SW 1271 (cell line): ENCODE data around the gene BCAR1.
"Not testable (repeated sequence)": the region's sequence is repeated elsewhere in the genome, so short reads cannot be mapped to it uniquely, and the experiment has no call there.

Experiments used
- DNase-seq, 2 experiments: peaks; one replicate each; lab custom pipeline; 2025; lab: John Stamatoyannopoulos, UW

Gene BCAR1, protein sequence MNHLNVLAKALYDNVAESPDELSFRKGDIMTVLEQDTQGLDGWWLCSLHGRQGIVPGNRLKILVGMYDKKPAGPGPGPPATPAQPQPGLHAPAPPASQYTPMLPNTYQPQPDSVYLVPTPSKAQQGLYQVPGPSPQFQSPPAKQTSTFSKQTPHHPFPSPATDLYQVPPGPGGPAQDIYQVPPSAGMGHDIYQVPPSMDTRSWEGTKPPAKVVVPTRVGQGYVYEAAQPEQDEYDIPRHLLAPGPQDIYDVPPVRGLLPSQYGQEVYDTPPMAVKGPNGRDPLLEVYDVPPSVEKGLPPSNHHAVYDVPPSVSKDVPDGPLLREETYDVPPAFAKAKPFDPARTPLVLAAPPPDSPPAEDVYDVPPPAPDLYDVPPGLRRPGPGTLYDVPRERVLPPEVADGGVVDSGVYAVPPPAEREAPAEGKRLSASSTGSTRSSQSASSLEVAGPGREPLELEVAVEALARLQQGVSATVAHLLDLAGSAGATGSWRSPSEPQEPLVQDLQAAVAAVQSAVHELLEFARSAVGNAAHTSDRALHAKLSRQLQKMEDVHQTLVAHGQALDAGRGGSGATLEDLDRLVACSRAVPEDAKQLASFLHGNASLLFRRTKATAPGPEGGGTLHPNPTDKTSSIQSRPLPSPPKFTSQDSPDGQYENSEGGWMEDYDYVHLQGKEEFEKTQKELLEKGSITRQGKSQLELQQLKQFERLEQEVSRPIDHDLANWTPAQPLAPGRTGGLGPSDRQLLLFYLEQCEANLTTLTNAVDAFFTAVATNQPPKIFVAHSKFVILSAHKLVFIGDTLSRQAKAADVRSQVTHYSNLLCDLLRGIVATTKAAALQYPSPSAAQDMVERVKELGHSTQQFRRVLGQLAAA

DNA sequence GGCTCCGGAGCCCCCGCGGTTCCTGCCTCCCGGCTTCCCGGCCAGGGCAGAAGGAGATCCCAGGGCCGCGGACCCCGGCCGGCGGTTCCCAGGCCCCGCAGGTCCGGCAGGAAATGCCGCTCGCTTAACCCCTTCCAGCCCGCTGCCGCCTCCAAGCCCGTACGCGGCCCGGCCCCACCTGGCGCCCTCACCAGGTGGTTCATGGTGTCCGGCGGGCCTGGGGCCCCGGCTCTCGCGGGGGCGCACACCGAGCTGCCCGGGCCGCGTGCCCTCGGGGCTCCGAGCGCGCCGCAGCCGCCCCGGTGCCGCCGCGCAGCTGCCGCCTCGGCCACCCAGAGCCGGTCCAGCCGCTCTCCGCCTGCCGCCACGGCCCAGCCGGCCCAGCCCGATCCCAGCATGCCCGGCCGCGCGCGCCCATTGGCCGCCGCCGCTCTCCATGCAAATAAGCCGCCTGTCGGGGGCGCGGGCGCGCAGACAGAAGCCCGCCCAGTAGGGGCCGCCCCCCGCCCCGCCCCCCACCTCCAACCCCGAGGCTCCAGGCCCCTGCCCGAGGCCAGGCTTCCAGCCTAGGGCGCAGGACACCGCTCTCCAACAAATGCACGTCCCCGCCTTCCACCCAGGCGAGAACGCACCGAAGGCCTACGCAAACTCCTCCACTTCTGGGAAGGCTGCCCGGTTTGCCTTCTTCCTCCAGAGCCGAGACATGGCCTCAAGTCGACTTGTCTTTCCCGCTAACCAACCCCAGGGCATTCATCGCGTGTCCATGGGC, at the start of gene BCAR1:
TSS of gene BCAR1 (minus strand) at position 345 of the 769 bp plus-strand sequence. CDS start at position 203, 142 bp downstream.
- peak; percentile 57 to 69 for DNase-seq

DNA sequence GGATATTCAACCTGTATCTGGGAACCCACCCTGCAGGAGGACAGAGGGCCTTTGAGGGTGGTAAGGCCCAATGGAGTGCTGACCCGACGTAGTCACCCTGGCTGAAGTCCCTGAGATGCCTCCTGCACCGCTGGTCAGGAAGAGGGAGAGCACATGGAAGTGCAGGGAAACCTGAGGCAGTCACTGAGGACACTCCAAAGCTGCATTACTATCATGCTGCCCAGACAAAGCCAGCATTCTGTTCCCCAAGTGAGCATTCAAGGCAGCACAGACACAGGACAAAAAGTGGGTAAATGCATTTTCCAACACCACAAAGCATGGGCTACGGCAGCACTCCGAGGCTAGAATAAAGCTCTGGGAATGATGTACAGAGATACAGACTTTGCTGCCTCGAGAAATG, 46.8 kb upstream of the BCAR1 start:
- no peak for DNase-seq

DNA sequence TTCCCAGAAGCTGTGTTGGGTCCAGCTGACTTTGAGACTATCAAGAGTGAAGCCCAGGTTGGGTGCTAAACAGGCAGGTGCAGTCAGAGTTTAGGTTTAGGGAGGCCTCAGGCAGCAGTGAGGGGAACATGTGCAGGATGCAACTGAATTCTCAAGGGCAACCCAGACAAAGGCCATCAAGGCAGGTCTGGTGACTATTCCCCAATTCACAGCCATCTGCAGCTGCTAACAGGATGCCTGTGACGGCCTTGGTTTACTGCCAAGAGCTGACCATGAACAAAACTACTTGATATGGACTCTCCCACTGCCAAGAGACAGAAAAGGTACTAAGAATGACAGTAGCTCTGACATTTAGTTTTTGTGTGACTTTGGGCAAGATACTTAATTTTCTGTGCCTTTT, 45.2 kb upstream of the BCAR1 start:
- no peak for DNase-seq

DNA sequence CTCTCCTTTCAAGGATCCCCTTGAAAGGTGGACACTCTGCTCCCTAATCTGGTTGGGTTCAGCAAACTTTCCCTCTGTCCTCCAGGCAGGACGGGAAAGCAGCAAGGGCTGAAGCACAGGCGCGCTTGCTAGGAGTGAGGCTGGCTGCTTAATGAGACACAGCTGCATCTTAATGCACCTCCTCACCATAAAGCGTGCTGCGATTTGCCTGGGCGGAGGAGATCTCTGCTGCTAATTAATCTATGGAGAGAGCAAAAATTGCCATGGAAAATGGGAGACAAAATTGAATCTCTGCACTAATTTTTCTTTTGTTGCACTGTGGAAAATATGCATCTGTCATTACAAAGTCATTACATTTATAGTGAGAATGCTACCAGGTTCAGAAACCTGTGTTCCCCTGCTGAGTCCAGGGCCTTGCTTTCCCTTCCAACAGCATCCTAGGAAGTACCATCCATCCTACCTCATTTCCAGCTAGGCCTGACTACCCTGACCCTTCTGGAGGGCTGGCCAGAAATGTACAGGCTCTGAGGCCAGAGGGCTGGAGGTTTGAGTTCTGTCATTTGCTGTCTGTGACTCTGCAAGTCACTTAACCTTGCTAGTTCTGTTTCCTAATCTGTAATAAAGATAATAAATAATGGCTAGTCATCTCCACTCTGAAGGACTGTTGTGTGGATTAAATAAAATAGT, 43.5 kb upstream of the BCAR1 start:
- no peak for DNase-seq

DNA sequence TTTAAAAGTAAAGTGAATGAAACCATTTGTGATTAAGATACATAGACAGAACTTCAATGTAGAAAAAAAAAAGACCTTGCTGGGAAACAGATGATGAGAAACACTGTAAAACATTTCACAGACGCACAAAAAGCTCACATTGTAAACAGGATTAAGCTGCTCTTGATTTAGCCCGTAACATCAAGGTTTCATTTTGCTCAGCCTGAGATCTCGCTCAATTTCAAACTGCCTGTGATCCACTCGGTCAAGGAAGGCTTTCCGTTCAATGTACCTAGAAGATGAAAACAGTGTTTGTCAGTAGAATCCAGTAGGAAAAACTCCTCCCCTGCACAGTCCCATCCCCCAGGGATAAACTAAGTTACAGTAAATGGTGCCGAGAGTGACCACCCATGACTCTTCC, 42.3 kb upstream of the BCAR1 start:
- DNase-seq: no peak

DNA sequence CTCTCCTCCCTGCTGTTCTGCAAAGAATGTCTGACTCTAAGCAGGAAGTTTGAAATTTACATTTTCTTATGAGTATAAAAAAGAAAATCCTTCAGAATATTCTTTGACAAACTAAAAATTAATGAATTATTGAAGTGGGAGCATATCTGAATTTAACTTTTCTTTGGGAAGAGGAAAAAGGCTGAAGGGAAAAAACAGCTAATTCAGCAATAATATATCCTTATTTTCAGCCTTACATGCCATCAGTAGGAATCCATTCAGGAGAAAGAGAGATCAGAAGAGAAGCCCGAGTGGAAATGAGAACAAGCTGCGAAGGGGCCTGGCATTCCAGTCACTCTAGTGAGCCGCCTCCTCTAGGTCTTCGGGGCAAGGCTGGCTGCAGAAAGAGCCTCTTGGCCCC, 41.7 kb upstream of the BCAR1 start:
- no peak for DNase-seq

DNA sequence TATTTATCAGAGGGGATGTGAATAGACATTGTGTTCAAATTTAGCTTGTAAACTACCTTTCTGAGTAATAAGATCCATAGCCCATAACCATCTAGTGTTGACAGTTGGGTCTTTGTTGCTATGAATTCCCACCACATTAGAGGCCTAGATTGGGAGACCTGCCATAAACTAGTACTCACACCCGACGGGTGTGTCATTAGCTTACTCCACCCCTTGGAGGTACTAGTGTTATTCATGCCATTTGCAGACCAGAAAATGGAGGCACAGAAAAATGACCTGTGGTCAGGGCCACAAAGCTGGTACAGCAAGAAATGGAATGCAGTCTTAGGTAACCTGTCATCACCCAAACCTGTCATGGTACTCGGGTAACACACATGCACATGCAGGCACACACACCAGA, 41.3 kb upstream of the BCAR1 start:
- DNase-seq: no peak

DNA sequence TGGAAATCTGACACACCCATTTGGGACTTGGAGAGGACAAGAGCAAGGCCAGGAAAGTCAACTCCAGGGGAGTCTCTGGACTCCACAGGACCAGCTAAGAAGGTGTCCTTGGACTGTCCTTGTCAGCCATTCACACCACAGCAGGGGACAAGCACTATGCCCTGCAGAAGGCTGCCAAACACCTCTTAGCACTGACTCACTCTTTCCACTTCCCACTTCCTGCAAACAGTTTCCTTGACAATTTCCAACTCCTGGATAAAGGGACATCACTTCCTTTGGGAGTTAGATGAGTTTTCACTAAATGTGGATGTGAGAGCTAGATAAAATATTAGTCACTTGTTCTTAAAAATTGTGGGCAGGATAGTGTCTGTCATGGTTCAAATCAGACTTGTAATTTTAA, 37.8 kb upstream of the BCAR1 start:
- DNase-seq: peak; percentile 46 to 62

DNA sequence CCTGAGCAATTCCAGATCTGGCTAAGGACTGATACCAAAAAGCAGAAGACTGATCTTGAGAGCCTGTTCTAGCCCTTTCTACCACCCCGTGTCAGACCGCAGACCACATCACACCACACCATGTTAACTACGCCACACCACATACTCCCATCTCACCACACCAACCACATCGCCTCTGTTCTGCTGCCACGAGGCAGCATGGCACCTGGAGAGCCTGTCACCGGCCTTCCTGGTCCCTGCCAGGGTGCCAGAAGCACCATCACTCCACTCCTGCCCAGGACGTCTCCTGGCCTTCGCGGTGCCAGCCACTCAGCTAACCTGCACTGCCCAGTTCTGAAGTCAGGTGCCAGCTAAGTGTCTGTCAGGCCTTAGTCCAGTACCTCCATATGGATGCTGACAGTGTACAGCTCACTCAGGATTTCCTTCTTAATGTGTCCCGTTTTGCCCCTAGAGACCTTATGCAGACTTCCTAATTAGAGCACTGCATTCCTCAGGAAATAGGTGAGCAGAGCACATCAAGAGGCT, 37.2 kb upstream of the BCAR1 start:
- no peak for DNase-seq

DNA sequence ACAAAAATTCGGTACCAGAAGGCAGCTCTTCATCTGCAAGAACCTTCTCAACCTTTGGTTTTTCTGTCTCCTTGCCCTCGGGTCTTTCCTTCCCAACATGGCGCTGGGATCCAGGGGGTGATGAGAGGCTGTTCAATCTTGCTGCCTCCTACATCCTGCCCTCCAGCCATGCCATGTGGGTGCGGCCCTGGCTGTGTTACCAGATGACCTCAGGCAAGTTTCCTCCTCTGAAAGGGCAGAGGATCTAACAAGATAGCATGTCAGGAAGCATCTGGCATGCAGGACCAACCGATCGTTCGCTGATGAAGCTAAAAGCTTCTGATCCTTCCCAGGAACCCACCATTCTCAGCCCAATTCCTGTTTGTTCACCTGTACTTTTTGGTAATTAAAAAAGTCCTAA, 36.8 kb upstream of the BCAR1 start:
- no peak for DNase-seq

DNA sequence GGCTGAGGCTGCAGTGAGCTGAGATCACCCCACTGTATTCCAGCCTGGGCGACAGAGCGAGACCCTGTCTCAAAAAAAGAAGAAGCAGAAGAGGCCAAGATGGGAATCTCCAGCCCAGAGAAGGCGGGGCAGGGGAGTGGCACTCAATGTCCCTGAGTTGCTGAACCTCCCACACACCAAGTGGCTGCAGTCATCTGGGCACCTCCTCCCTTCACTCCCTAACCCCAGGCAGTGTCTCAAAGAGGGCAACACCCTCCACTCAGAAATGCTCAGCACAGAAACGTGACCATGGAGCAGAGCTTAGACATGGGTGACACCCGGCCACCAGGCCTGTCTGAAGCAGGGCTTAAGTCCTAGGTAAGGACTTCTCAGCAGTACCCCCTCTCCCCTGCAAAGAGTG, 36.3 kb upstream of the BCAR1 start:
- DNase-seq: no peak

DNA sequence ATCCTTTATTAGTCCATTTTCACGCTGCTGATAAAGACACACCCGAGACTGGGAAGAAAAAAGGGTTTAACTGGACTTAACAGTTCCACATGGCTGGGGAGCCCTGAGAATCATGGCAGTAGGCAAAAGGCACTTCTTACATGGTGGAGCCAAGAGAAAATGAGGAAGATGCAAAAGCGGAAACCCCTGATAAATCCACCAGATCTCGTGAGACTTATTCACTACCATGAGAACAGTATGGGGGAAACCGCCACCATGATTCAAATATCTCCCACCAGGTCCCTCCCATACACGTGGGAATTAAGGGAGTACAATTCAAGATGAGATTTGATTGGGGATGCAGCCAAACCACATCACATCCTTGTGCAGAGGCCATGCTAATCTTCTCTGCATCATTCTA, 35.0 kb upstream of the BCAR1 start:
- DNase-seq: no peak

DNA sequence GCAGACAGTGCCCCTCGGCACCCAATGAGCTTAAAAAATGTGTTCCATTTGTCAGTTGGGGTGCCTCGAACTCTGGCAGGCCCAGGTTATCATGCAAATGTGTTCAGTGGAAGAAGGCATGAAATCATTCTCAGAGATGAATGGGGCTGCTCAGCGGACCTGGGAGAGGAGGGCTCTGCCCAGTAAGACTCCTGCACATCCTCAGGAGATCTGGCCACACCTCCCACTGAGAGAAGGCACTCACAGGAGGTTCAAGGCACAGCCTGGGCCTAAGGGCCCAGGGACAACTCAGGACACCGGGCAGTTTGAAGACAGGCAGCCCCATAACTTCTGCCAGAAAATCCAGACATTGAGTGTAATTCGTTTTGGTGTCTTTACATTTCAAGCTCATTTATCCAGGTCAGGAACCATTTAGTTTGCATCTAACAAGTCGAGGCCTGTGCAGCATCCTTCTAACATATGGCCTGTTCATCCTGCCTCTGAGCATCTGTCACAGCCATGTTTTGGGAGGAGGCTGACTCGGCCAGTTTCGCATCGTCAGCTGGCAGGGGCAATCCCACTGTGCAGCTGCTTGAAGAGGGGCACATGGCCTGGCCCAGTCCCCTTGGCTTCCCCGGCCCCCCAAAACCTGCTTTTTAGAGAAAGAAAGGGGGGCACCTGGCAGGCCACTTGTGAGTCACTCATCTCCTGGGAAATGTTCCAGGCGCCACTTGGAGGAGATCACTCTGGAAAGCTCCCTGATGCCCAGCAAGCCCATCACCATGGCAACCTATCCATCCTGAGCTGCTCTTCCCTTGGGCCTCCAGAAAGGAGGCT, 31.2 kb upstream of the BCAR1 start:
- no peak for DNase-seq

DNA sequence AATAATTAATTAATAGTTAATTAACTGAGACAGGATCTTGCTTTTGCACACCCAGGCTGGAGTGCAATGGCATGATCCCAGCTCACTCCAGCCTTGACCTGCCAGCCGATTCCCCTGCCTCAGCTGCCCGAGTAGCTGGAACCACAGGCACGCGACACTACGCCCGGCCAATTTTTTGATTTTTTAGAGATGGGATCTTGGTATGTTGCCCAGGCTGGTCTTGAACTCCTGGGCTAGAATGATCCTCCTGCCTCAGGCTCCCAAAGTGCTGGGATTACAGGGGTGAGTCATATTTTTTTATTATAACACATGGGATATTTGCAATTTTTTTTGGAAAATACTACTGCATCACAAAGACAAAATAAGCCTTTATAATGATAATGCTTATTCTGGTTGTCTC, 30.4 kb upstream of the BCAR1 start:
- no peak for DNase-seq

DNA sequence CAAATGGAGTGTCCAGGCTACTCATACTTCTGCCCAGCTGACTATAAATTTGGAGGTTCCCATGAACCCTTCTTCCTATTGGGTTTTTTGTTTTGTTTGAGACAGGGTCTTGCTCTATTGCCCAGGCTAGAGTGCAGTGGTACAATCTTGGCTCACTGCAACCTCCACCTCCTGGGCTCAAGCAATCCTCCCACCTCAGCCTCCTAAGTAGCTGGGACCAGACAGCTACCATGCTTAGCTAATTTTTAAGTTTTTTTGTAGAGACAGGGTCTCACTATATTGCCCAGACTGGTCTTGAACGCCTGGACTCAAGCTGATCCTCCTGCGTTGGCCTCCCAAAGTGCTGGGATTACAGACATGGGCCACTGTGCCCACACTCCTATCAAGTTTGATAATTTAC, 29.6 kb upstream of the BCAR1 start:
- DNase-seq: not testable (repeated sequence)

DNA sequence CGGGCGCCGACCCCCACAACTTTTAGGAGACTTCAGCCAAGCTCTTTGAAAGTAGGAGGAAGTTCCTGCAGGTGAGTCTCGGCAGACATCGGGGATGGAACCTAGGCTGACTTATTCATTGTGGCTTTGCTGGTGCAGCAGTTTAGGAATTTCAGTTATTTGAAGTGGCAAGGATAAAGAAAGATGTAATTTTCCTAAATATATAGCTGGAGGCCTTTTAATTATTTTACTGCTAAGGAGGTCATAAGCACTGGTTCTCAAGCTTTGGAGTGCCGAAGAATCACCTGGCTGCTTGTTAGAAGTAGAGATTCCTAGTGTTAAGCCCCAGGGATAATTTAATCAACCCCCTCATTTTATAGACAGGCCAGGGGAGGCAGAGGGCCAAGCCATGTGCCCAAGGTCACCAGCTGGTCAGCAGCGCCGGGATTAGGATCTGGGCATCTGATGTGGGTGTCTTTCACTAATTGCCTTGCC, 28.9 kb upstream of the BCAR1 start:
- no peak for DNase-seq

DNA sequence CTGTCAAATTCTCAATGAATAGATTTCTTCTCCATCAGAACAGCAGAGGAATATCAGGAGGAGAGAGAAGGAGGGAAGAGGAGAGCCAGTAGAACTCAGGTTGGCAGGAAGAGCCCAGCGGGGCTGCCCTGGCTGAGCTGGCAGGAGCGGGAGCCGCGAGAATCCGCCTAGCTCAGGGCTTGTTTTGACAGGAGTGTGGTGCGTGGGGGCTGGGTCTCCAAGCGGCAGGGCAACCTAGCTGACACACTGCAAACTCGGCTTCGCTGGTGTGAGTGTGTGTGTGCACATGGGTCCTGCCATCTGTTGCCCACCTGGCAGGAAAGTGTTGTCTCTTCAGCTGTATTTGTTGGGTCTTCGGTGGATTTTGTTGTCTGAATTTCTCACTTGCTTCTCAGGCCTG, 27.9 kb upstream of the BCAR1 start:
- no peak for DNase-seq

DNA sequence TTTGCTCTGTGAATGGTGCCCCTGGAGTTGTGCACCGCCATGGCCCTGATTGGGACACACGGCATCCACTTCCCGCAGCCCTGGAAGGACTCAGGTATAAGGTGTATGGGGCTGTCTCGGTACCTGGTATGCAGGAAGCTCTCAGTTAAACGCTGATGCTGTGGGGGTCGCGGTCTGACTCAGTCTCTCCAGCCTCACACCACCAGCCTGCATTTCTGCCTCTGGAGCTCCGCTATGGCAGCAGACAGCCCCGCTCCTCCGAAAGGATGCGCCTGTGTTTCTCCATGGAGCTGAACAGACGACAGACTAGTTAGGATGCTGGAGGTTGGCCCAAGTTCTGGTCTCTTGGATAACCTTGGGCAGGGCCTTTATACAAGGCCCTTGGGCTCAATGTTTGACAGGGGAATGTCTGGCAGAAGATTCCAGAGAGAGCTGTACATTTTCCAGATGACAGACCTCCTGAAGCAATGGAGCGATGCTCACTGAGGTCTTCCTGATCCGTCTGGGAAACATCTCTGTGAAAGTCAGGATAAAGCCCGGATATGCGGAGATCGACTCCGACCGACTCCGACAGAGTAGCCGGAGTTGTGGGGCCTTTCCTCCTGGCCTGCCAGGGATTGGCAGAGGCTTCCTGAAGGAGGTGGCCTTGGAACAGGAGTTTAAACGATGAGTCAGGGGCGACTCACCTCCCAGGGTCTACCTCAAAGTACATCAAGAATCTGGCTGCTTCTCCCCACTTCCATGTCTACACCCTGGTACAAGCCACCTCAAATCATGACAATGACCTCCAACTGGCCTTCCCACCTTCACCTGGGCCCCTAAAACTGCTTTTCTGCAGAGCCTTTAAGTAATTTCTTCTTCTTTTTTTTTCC, 21.9 kb upstream of the BCAR1 start:
- peak in 1 of 2 experiments; percentile 25 for DNase-seq

DNA sequence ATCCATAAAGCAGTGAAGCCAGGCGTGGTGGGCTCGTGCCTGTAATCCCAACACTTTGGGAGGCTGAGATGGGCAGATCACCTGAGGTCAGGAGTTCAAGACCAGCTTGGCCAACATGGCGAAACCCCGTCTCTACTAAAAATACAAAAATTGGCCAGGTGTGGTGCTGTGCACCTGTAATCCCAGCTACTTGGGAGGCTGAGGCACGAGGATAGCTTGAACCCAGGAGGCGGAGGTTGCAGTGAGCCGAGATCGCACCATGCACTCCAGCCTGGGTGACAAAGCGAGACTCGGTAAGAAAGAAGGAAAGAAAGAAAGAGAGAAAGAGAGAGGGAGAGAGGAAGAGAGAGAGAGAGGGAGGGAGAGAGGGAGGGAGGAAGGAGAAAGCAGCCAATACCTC, 21.2 kb upstream of the BCAR1 start:
- not testable (repeated sequence) for DNase-seq
